ENCODE measurements around the gene RMDN3. TPM values are rescaled to one million over a fixed set of nuclear protein-coding genes. Genes with fewer than 3 reads are reported as not detected.

RMDN3 gene
- total and polyA plus RNA-seq, 2 of the 13 experiments (the other 11 are each of a cell fraction or from before 2014, with no cell fraction given), result 16.8 to 19.5 TPM

DNA sequence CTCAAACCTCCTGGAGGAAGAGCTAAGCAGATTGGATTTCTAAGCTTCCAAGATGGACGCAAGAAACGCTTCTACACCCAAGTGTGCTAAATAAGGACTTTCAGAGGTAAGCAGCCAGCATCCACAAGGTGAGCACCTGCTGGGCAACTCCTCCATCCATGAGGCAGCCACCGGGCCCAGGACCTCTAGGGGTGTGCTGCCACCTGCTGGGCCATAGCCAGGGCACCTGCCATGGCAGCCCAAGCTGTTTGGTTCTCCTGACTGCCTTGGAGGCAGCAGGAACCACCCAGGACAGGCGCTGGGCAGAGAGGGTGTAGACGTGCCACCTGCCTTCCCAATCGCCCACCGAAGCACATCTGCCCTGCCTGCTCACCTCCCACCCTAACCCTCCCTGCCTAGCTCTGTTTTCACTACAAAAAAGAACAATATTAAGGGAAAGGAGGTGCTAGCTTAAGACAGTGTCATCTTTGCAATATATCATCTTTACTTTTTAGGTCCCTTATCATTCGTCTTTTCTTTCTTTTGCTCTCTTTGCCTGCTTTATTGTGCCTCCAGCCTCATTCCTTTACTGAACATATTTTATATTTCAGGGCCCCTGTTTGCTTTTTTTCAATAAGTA is 27.7 kb upstream of the RMDN3 start (continued):
- peak; percentile 35; the same call in 1 of the 2 replicates for TF ChIP-seq SPEN (CRISPR knock-in tag; IDR thresholded peaks at IDR 0.05; ENCODE audit: low read depth)
- no peak for TF ChIP-seq RBM39 (IDR thresholded peaks at IDR 0.05; ENCODE audit: low read depth, low read length, poor library complexity, severe bottlenecking)
- TF ChIP-seq, protein P1, sequence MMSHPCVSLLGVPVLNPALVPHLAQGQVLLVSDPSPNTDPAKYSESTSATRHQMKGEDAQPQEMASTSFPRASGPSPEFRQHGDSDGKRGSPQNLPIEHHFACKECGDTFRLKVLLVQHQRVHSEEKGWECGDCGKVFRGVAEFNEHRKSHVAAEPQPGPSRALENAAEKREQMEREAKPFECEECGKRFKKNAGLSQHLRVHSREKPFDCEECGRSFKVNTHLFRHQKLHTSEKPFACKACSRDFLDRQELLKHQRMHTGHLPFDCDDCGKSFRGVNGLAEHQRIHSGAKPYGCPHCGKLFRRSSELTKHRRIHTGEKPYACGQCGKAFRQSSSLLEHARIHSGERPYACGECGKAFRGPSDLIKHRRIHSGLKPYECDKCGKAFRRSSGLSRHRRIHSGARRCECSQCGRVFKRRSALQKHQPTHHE (CRISPR knock-in tag; IDR thresholded peaks at IDR 0.05; ENCODE audit: borderline replicate concordance), result no peak
- TF ChIP-seq ZNF747 (CRISPR knock-in tag; IDR thresholded peaks at IDR 0.05; ENCODE audit: borderline replicate concordance), result no peak
- TF ChIP-seq, protein P2, sequence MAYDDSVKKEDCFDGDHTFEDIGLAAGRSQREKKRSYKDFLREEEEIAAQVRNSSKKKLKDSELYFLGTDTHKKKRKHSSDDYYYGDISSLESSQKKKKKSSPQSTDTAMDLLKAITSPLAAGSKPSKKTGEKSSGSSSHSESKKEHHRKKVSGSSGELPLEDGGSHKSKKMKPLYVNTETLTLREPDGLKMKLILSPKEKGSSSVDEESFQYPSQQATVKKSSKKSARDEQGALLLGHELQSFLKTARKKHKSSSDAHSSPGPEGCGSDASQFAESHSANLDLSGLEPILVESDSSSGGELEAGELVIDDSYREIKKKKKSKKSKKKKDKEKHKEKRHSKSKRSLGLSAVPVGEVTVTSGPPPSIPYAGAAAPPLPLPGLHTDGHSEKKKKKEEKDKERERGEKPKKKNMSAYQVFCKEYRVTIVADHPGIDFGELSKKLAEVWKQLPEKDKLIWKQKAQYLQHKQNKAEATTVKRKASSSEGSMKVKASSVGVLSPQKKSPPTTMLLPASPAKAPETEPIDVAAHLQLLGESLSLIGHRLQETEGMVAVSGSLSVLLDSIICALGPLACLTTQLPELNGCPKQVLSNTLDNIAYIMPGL (CRISPR knock-in tag; IDR thresholded peaks at IDR 0.05; ENCODE audit: borderline replicate concordance in 1 of 2, low read depth in 1 of 2), result peak; percentile 52 to 65; a peak in 1 of 4 replicates
- TF ChIP-seq RELA (CRISPR knock-in tag; IDR thresholded peaks at IDR 0.05), result peak; percentile 58; the same call in 1 of the 2 replicates
- no peak for TF ChIP-seq MAZ (IDR thresholded peaks at IDR 0.05; ENCODE audit: borderline replicate concordance, low read depth, low read length)
- TF ChIP-seq MAZ (CRISPR knock-in tag; IDR thresholded peaks at IDR 0.05; ENCODE audit: low read depth), result no peak
- TF ChIP-seq TOE1 (CRISPR knock-in tag; IDR thresholded peaks at IDR 0.05), result no peak
- TF ChIP-seq, protein P3, sequence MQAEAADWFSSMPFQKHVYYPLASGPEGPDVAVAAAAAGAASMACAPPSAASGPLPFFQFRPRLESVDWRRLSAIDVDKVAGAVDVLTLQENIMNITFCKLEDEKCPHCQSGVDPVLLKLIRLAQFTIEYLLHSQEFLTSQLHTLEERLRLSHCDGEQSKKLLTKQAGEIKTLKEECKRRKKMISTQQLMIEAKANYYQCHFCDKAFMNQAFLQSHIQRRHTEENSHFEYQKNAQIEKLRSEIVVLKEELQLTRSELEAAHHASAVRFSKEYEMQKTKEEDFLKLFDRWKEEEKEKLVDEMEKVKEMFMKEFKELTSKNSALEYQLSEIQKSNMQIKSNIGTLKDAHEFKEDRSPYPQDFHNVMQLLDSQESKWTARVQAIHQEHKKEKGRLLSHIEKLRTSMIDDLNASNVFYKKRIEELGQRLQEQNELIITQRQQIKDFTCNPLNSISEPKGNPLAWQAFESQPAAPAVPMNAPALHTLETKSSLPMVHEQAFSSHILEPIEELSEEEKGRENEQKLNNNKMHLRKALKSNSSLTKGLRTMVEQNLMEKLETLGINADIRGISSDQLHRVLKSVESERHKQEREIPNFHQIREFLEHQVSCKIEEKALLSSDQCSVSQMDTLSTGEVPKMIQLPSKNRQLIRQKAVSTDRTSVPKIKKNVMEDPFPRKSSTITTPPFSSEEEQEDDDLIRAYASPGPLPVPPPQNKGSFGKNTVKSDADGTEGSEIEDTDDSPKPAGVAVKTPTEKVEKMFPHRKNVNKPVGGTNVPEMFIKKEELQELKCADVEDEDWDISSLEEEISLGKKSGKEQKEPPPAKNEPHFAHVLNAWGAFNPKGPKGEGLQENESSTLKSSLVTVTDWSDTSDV (CRISPR knock-in tag; IDR thresholded peaks at IDR 0.05), result no peak
- TF ChIP-seq SCMH1 (CRISPR knock-in tag; IDR thresholded peaks at IDR 0.05; ENCODE audit: borderline replicate concordance), result no peak
- TF ChIP-seq ZNF326 (CRISPR knock-in tag; IDR thresholded peaks at IDR 0.05; ENCODE audit: borderline replicate concordance), result no peak
- no peak for TF ChIP-seq ZNF570 (CRISPR knock-in tag; IDR thresholded peaks at IDR 0.05; ENCODE audit: borderline replicate concordance)
- TF ChIP-seq, protein P4, sequence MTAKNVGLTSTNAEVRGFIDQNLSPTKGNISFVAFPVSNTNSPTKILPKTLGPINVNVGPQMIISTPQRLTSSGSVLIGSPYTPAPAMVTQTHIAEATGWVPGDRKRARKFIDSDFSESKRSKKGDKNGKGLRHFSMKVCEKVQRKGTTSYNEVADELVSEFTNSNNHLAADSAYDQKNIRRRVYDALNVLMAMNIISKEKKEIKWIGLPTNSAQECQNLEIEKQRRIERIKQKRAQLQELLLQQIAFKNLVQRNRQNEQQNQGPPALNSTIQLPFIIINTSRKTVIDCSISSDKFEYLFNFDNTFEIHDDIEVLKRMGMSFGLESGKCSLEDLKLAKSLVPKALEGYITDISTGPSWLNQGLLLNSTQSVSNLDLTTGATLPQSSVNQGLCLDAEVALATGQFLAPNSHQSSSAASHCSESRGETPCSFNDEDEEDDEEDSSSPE (CRISPR knock-in tag; IDR thresholded peaks at IDR 0.05), result 0 out of 2 replicates have a peak, but pooled peaks have one; percentile 26
- TF ChIP-seq, protein P5, sequence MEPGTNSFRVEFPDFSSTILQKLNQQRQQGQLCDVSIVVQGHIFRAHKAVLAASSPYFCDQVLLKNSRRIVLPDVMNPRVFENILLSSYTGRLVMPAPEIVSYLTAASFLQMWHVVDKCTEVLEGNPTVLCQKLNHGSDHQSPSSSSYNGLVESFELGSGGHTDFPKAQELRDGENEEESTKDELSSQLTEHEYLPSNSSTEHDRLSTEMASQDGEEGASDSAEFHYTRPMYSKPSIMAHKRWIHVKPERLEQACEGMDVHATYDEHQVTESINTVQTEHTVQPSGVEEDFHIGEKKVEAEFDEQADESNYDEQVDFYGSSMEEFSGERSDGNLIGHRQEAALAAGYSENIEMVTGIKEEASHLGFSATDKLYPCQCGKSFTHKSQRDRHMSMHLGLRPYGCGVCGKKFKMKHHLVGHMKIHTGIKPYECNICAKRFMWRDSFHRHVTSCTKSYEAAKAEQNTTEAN (CRISPR knock-in tag; conservative IDR thresholded peaks at IDR 0.05), result no peak
- TF ChIP-seq, protein P6, sequence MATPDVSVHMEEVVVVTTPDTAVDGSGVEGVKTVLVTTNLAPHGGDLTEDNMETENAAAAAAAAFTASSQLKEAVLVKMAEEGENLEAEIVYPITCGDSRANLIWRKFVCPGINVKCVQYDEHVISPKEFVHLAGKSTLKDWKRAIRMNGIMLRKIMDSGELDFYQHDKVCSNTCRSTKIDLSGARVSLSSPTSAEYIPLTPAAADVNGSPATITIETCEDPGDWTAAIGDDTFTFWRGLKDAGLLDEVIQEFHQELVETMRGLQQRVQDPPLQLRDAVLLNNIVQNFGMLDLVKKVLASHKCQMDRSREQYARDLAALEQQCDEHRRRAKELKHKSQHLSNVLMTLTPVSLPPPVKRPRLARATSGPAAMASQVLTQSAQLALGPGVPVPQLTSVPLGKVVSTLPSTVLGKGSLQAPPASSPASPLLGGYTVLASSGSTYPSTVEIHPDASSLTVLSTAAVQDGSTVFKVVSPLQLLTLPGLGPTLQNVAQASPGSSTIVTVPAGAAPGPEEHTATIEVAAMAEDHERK (CRISPR knock-in tag; IDR thresholded peaks at IDR 0.05; ENCODE audit: low read depth), result no peak
- TF ChIP-seq CBFB (CRISPR knock-in tag; IDR thresholded peaks at IDR 0.05), result peak; percentile 53; the same call in 1 of the 2 replicates
- TF ChIP-seq ZNF772 (CRISPR knock-in tag; IDR thresholded peaks at IDR 0.05), result no peak
- no peak for TF ChIP-seq TEAD2 (CRISPR knock-in tag; IDR thresholded peaks at IDR 0.05)

Measured in HepG2 (cell line).